NCI-H2171 treated with DMSO at 0.1 percent for 48 hours (cell line): ENCODE results near the gene FAM124B.
A peak's percentile ranks its signal among the peaks of the same experiment; 100 is the strongest.
"Not testable (repeated sequence)": the region's sequence is repeated elsewhere in the genome, so short reads cannot be mapped to it uniquely, and the experiment has no call there.

Experiments
- DNase-seq: peaks from one replicate; lab custom pipeline; 2025; lab: John Stamatoyannopoulos, UW

FAM124B gene

GRCh38 chr2:224413381-224413780 lies 11.5 kb upstream of the FAM124B start:
- DNase-seq = no peak

- peak; percentile 41 for DNase-seq
Observed at GRCh38 chr2:224412141-224413015, 10.5 kb upstream of the FAM124B start.

- DNase-seq = no peak
Observed at GRCh38 chr2:224410946-224411561, 9.1 kb upstream of the FAM124B start.

GRCh38 chr2:224408676-224409075 lies 6.8 kb upstream of the FAM124B start:
- DNase-seq = no peak

- peak; percentile 62 for DNase-seq
Observed at GRCh38 chr2:224407241-224407701, 5.4 kb upstream of the FAM124B start.

- no peak for DNase-seq
Observed at GRCh38 chr2:224405841-224406370, 4.0 kb upstream of the FAM124B start.

- no peak for DNase-seq
Observed at GRCh38 chr2:224405412-224405811, 3.5 kb upstream of the FAM124B start.

- peak; percentile 67 for DNase-seq
Observed at GRCh38 chr2:224404796-224405195, 2.9 kb upstream of the FAM124B start.

- DNase-seq = no peak
Observed at GRCh38 chr2:224403657-224404056, 1.8 kb upstream of the FAM124B start.

GRCh38 chr2:224400886-224401632 lies 848 bp downstream of the FAM124B start:
- no peak for DNase-seq

GRCh38 chr2:224400174-224400810 lies 1.6 kb downstream of the FAM124B start:
- no peak for DNase-seq

GRCh38 chr2:224398289-224398688 lies 3.6 kb downstream of the FAM124B start:
- no peak for DNase-seq

- DNase-seq = not testable (repeated sequence)
Observed at GRCh38 chr2:224397100-224397499, 4.8 kb downstream of the FAM124B start.

GRCh38 chr2:224395620-224396390 lies 6.1 kb downstream of the FAM124B start:
- DNase-seq = no peak

- DNase-seq = no peak
Observed at GRCh38 chr2:224393157-224393872, 8.6 kb downstream of the FAM124B start.

GRCh38 chr2:224392545-224392944 lies 9.4 kb downstream of the FAM124B start:
- no peak for DNase-seq

- no peak for DNase-seq
Observed at GRCh38 chr2:224389317-224389716, 12.6 kb downstream of the FAM124B start.

- DNase-seq = no peak
Observed at GRCh38 chr2:224386876-224387275, 15.0 kb downstream of the FAM124B start.

GRCh38 chr2:224382973-224383555 lies 18.8 kb downstream of the FAM124B start:
- no peak for DNase-seq

- not testable (repeated sequence) for DNase-seq
Observed at GRCh38 chr2:224382280-224382647, 19.6 kb downstream of the FAM124B start.
